Tibial nerve (tissue), 4 donors: Measurements from ENCODE around the gene MAPK8IP1. TPM values are rescaled to one million over a fixed set of nuclear protein-coding genes. Genes with fewer than 3 reads are reported as not detected.

Experiments used
- DNase-seq, 2 donors: peaks; one replicate each; pipeline ENCODE4 v3.0.0-alpha.2; 2019; ENCODE audit warnings: low spot score in 2 of 2
- H3K27ac ChIP-seq, 4 donors: fragments of 200-600 bp; sonication (generic) in 3 of 4; one replicate each; pipeline ENCODE4 v1.5.1; 2017 to 2019; ENCODE audit warnings: mild to moderate bottlenecking in 1 of 4
- H3K27me3 ChIP-seq, 2 donors: fragments of 200-600 bp; sonication (generic) in 1 of 2; one replicate each; pipeline versions ENCODE4 v1.5.1 to v1.6.0; 2017 to 2019
- H3K36me3 ChIP-seq, 3 donors: fragments of 200-600 bp; sonication (generic); one replicate each; pipeline ENCODE4 v1.5.1; 2018 to 2019
- H3K4me1 ChIP-seq, 4 donors: fragments of 200-600 bp; sonication (generic) in 3 of 4; one replicate each; pipeline ENCODE4 v1.5.1; 2017 to 2019
- H3K4me3 ChIP-seq, 4 donors: fragments of 200-600 bp; sonication (generic) in 3 of 4; one replicate each; pipeline ENCODE4 v1.5.1; 2017 to 2019; ENCODE audit warnings: mild to moderate bottlenecking in 1 of 4, moderate library complexity in 1 of 4
- H3K9me3 ChIP-seq, 4 donors: fragments of 200-600 bp; sonication (generic) in 3 of 4; one replicate each; pipeline ENCODE4 v1.5.1; 2017 to 2019
- CTCF ChIP-seq, 5 experiments: fragments of 200-600 bp in 3 of 5; fragments of 450-650 bp in 2 of 5; sonication (generic) in 3 of 5; IDR thresholded peaks; one replicate each; pipeline ENCODE4 v1.5.1; 2016 to 2019; ENCODE audit warnings: antibody characterized with exemption in 5 of 5, mild to moderate bottlenecking in 3 of 5, moderate library complexity in 2 of 5
- EP300 ChIP-seq, 2 donors: sonication (generic); formaldehyde crosslinking; IDR thresholded peaks; one replicate each; pipeline ENCODE4 v1.6.1; 2017; ENCODE audit warnings: antibody characterized with exemption in 2 of 2, mild to moderate bottlenecking in 1 of 2
- POLR2A ChIP-seq, 2 donors: fragments of 450-650 bp; IDR thresholded peaks; one replicate each; pipeline ENCODE4 v1.6.1; 2017; ENCODE audit warnings: antibody characterized with exemption in 2 of 2, mild to moderate bottlenecking in 2 of 2, moderate library complexity in 2 of 2
- WGBS, 2 donors: methylation state at CpG; one replicate each; pipeline ENCODE4 v1.1.5; 2018; 5-methylcytosine and 5-hydroxymethylcytosine counted together
- total RNA-seq, 4 donors: library from RNA; depleted of rRNA; stranded (reverse); fragments of >200 nt; gene quantifications; one replicate each; pipeline ENCODE4 v1.1.0, GENCODE V29; 2016

Gene MAPK8IP1
- total RNA-seq, 4 donors from 2014 or later: 165 to 298 (median 230) TPM

- WGBS, 2 donors: 72 to 80% methylated on average over 15 of the region's 15 CpGs
- Histone ChIP-seq H3K27ac (no peak overlapping the region), H3K36me3 (peaks cover 2 to 84% (median 11%) of the 10 kb centered on the region in 3 donors), H3K4me1 (peaks cover 0 to 23% (median 3%) of the 10 kb centered on the region in 4 donors), H3K4me3 (no peak overlapping the region), H3K9me3 (no peaks in the 10 kb centered on the region), H3K27me3 (no peaks in the 10 kb centered on the region)
- TF ChIP-seq EP300 (IDR thresholded peaks at IDR 0.05): no peak
- TF ChIP-seq CTCF (IDR thresholded peaks at IDR 0.05): no peak
- TF ChIP-seq POLR2A (IDR thresholded peaks at IDR 0.05): no peak
- DNase-seq: no peak
Observed at GRCh38 chr11:45933131-45933831, 47.8 kb downstream of the MAPK8IP1 start.

- Histone ChIP-seq H3K4me3 (no peak overlapping the region), H3K27ac (no peak overlapping the region), H3K4me1 (peaks cover 0 to 22% (median 3%) of the 10 kb centered on the region in 4 donors), H3K9me3 (no peaks in the 10 kb centered on the region), H3K27me3 (no peaks in the 10 kb centered on the region), H3K36me3 (peaks cover 2 to 85% (median 11%) of the 10 kb centered on the region in 3 donors)
- no peak for DNase-seq
- no peak for TF ChIP-seq CTCF (IDR thresholded peaks at IDR 0.05)
- no peak for TF ChIP-seq EP300 (IDR thresholded peaks at IDR 0.05)
- no peak for TF ChIP-seq POLR2A (IDR thresholded peaks at IDR 0.05)
- 89 to 90% methylated on average over 19 to 21 of the region's 21 CpGs for WGBS, 2 donors
Observed at GRCh38 chr11:45933846-45934579, 48.6 kb downstream of the MAPK8IP1 start.

- H3K36me3 ChIP-seq: peaks cover 2 to 85% (median 11%) of the 10 kb centered on the region in 3 donors
- TF ChIP-seq CTCF (IDR thresholded peaks at IDR 0.05): no peak
- TF ChIP-seq POLR2A (IDR thresholded peaks at IDR 0.05): no peak
- no peak for TF ChIP-seq EP300 (IDR thresholded peaks at IDR 0.05)
- no peaks in the 10 kb centered on the region for H3K9me3 ChIP-seq
- 83% methylated on average over 11 to 12 of the region's 12 CpGs for WGBS, 2 donors
- peaks cover 0 to 15% (median 3%) of the 10 kb centered on the region in 4 donors for H3K4me1 ChIP-seq
- no peak for DNase-seq
- H3K27me3 ChIP-seq: no peaks in the 10 kb centered on the region
- H3K4me3 ChIP-seq: no peak overlapping the region
- no peak overlapping the region for H3K27ac ChIP-seq
Observed at GRCh38 chr11:45934580-45935318, 49.3 kb downstream of the MAPK8IP1 start.

- no peak for DNase-seq
- Histone ChIP-seq H3K27ac (no peak overlapping the region), H3K4me1 (peaks cover 0 to 7% (median under 1%) of the 10 kb centered on the region in 4 donors), H3K9me3 (no peaks in the 10 kb centered on the region), H3K36me3 (peaks cover 2 to 83% (median 11%) of the 10 kb centered on the region in 3 donors), H3K27me3 (no peaks in the 10 kb centered on the region), H3K4me3 (no peak overlapping the region)
- no peak for TF ChIP-seq CTCF (IDR thresholded peaks at IDR 0.05)
- TF ChIP-seq EP300 (IDR thresholded peaks at IDR 0.05): no peak
- no peak for TF ChIP-seq POLR2A (IDR thresholded peaks at IDR 0.05)
- 85 to 86% methylated on average over 8 of the region's 8 CpGs for WGBS, 2 donors
Observed at GRCh38 chr11:45935349-45936064, 50.1 kb downstream of the MAPK8IP1 start.
